H54 (cell line): ENCODE results near the gene ATRN.

Source experiments
- DNase-seq: peaks from one replicate; pipeline ENCODE4 v3.0.0; 2011; ENCODE audit warnings: low spot score, mixed read lengths; ENCODE audit not compliant: insufficient read length
- FAIRE-seq: peaks from 3 replicates; lab custom pipeline; 2011; peaks lifted over from hg19 to GRCh38; lab: Jason Lieb, UNC
- POLR2A ChIP-seq: IDR thresholded peaks from 2 replicates; pipeline ENCODE4 v1.6.1; 2011; ENCODE audit warnings: low read depth, mild to moderate bottlenecking, low read length

ATRN gene

GRCh38 chr20:3674995-3675900 lies 204.4 kb downstream of the ATRN start:
- no peak for FAIRE-seq
- no peak for TF ChIP-seq POLR2A

GRCh38 chr20:3677733-3678132 lies 206.9 kb downstream of the ATRN start:
- TF ChIP-seq POLR2A, result no peak
- DNase-seq (no peak), FAIRE-seq (no peak)

More at GRCh38 chr20:3674995-3675900, 204.4 kb downstream of the ATRN start:
- DNase-seq, result no peak

GRCh38 chr20:3678198-3678597 lies 207.4 kb downstream of the ATRN start:
- TF ChIP-seq POLR2A, result no peak
- no peak for FAIRE-seq
- DNase-seq, result no peak

- no peak for DNase-seq
- no peak for FAIRE-seq
- TF ChIP-seq POLR2A, result no peak
Observed at GRCh38 chr20:3678856-3679720, 208.3 kb downstream of the ATRN start.

- TF ChIP-seq POLR2A, result no peak
- no peak for FAIRE-seq
- peak; percentile 59 for DNase-seq
Observed at GRCh38 chr20:3679749-3680700, 209.2 kb downstream of the ATRN start.

GRCh38 chr20:3680701-3681351 lies 210.0 kb downstream of the ATRN start:
- FAIRE-seq (no peak), DNase-seq (no peak)
- TF ChIP-seq POLR2A, result no peak

- FAIRE-seq (no peak), DNase-seq (no peak)
- TF ChIP-seq POLR2A, result no peak
Observed at GRCh38 chr20:3681352-3681930, 210.6 kb downstream of the ATRN start.

- FAIRE-seq (no peak), DNase-seq (no peak)
- TF ChIP-seq POLR2A, result no peak
Observed at GRCh38 chr20:3681931-3682781, 211.3 kb downstream of the ATRN start, which contains the start of gene ADAM33. TSS of gene ADAM33 (minus strand) at chr20:3682010. CDS start at chr20:3682004, 6 bp downstream.

- no peak for TF ChIP-seq POLR2A
- FAIRE-seq (no peak), DNase-seq (no peak)
Observed at GRCh38 chr20:3685341-3685740, 214.5 kb downstream of the ATRN start.

- TF ChIP-seq POLR2A, result no peak
- DNase-seq (no peak), FAIRE-seq (no peak)
Observed at GRCh38 chr20:3686421-3686820, 215.6 kb downstream of the ATRN start.

- TF ChIP-seq POLR2A, result no peak
- FAIRE-seq (no peak), DNase-seq (peak; percentile 71)
Observed at GRCh38 chr20:3686867-3687321, 216.1 kb downstream of the ATRN start.
